Fibroblast of peridontal ligament (primary cell): Measurements from ENCODE around the gene C3orf33.
A peak's percentile ranks its signal among the peaks of the same experiment; 100 is the strongest.

ENCODE experiments used
- DNase-seq: peaks from one replicate; pipeline ENCODE4 v3.0.0-alpha.2; 2010; ENCODE audit errors: extremely low read depth

Gene C3orf33

DNA sequence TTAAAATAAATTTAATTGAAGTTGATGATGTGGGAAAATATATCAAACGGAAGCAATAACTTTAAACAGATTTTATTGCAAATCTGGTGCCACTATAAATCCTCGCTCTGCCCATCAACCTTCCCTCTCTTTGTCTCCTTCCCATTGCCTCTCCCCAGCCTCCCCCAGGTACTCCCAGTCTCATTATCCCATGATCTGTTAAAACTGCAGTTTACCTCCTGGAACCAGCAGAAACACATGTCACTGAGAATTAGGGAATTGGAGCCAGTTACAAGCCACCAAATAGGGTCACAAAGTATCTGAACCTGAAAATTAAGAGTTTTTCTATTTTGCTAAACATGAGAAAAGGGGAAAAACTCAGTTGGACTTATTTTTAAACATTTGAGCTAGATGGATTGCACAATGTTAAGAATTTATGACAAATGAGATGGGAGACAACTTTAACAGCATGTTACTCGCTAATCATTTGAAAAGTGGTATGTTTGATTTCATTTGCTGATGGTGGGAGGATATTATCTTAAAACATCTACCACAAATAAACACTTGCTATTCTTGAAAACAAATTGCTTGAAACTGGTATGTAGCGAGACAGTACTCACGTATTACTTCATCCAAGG, 63.6 kb downstream of the C3orf33 start:
- no peak for DNase-seq

GRCh38 chr3:155741603-155742002, 64.5 kb downstream of the C3orf33 start:
- DNase-seq: no peak

DNA sequence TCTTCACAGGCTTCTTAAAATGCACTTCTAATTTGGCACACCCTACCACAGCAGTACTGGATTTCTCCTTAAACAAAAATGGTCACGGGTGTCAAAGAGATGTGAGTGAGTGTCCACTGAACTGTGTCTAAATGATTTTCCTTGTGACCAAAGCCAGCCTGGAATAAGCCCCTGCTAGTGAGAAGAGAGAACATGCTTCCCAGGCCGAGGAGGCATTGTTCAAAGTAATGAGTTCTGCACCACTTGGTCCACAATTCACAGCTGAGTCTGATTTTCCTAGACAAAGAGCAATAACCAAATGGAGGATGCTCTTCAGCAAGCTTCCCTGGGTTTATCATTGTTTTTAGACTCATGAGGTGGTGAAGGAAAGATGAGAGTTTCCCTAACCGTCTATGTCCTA, 65.0 kb downstream of the C3orf33 start:
- DNase-seq: no peak

GRCh38 chr3:155739154-155739553, 66.9 kb downstream of the C3orf33 start:
- peak; percentile 28 for DNase-seq

- DNase-seq: no peak
These were observed 67.5 kb downstream of the C3orf33 start for GRCh38 chr3:155738580-155739076.

DNA sequence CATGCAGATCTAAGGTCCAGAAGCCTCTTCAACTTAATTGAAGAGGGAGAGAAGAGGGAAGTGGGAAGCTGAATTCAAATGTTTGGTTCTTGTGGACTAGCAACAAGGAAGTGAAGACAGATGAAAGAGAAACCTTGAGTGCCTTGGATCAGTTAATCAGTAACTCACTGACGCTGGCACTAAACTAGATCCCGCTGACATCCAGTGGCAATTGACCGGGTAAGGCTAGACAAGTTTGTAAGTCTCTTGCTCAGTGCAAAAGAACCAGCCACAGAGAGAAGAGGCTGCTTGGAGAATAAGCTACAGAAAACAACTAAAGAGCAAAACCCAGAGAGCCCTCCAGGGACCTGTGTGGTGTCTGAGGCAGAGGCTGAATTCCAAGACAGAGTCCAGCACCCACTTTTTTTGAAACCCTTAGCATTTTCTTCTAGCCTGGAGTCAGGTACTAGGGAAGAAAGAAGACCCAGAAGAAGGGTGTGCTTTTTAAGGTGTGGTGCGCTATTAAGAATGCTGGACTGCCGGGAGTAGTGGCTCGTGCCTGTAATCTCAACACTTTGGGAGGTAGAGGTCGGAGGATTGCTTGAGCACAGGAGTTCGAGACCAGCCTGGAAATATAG, 68.1 kb downstream of the C3orf33 start:
- DNase-seq: no peak

DNA sequence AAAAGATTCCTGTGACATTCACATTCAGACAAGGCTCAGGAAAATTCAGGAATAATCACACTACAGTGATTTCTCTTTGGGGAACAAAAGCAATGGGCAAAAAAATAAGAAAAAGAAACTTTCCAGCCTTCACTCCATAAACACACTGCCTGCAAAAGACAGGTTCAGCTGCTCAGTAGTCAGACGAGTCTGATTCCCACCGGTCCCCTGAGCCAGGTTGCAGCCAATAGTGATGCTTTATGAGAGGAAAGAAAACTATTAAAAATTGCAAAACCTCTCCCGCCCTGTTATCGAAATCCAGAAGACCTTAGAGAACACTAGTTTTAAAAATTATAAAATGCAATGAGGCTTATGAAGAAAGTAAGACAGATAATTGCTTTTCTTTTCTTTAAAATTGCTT, 69.7 kb downstream of the C3orf33 start:
- no peak for DNase-seq

DNA sequence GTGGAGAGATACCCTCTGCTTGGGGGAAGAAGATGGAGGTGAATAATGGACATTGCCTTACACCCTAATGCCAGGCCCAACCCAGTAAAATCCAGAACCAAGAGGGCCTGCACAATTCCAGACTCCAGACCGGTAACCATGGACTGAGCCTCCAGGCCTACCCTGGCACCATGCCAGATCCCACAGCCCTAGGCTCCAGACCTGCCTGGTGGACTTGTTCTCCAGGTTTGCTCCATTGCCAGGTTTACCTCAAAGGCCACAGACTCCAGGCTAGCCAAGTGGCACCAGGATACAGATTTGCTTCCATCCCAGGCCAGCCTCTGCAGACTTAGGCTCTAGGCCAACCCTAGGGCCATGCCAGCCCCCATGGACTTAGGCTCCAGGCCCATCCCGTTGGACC, 75.2 kb downstream of the C3orf33 start:
- no peak for DNase-seq

- no peak for DNase-seq
These were observed 78.2 kb downstream of the C3orf33 start for GRCh38 chr3:155727836-155728235.

DNA sequence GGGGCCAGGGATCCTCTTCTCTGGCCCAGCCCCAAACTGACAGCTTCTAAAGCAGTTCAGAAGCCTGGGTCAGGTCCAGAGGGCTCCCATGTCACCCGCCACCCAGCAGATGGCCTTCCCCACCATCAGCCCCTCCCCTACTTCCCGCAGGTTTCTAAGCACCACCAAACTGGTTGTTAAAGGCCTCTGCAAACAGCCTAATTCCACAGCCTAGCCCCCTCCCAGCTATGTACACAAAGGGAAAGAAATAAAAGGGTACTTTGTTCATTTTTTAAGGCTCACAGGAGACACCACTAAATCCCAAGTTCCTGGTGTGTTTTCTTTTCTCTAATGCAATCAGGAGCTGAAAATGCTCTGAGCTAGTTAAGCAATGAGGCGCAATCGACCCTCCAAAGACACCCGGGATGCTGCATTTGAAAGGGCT, 91.8 kb downstream of the C3orf33 start:
- DNase-seq: no peak
